B cell (primary cell): ENCODE measurements around the gene GOLGA6L10. TPM values are rescaled to one million over a fixed set of nuclear protein-coding genes. Genes with fewer than 3 reads are reported as not detected.

Experiments used
- ATAC-seq: fragments of 200-7000 bp; cut with Tn5 transposase; one replicate; pipeline ENCODE4 v1.10.0; 2021; ENCODE audit warnings: low read depth, mild to moderate bottlenecking, moderate number of reproducible peaks, moderate library complexity
- CTCF ChIA-PET: fragments of 350-600 bp; sonication (Branson Sonifier 250); formaldehyde crosslinking; loops from one replicate; lab custom pipeline; 2021; ENCODE audit warnings: antibody characterized with exemption, inconsistent platforms; lab: Charles Lee
- POLR2A ChIA-PET: fragments of 350-600 bp; sonication (Branson Sonifier 250); formaldehyde crosslinking; loops from one replicate; lab custom pipeline; 2021; ENCODE audit warnings: antibody characterized with exemption; lab: Charles Lee
- DNase-seq: peaks from one replicate; pipeline ENCODE4 v3.0.0; 2013
- H2AFZ ChIP-seq: 2 replicates; pipeline ENCODE4 v1.6.1; 2012; ENCODE audit warnings: mild to moderate bottlenecking, low read depth, low read length; ENCODE audit not compliant: insufficient read depth, poor library complexity, severe bottlenecking
- H3K27ac ChIP-seq, 2 donors: 1 replicate in 1 of 2; 2 replicates in 1 of 2; pipeline ENCODE4 v1.5.1; 2012 to 2013; ENCODE audit warnings: low read length in 2 of 2, mild to moderate bottlenecking in 2 of 2, moderate library complexity in 1 of 2
- H3K27me3 ChIP-seq, 4 experiments: fragments of 200-600 bp in 1 of 4; sonication (generic) in 1 of 4; replicated peaks in 1 of 4; 1 replicate in 2 of 4; 2 replicates in 2 of 4; pipeline versions ENCODE4 v1.6.1 to v1.7.0; 2013 to 2016; ENCODE audit warnings: low read length in 3 of 4, mild to moderate bottlenecking in 2 of 4, mixed read lengths in 1 of 4, moderate library complexity in 1 of 4; ENCODE audit not compliant: insufficient read depth in 4 of 4, control insufficient read depth in 3 of 4; ENCODE audit errors: control extremely low read depth in 1 of 4
- H3K36me3 ChIP-seq, 2 experiments: replicated peaks in 1 of 2; 1 replicate in 1 of 2; 2 replicates in 1 of 2; pipeline versions ENCODE4 v1.6.1 to v1.7.1; 2013; ENCODE audit warnings: low read length in 1 of 2; ENCODE audit not compliant: insufficient read depth in 2 of 2, control insufficient read depth in 1 of 2; ENCODE audit errors: control extremely low read depth in 1 of 2, extremely low read depth in 1 of 2
- H3K4me1 ChIP-seq, 2 donors: fragments of 200-600 bp in 1 of 2; sonication (generic) in 1 of 2; 1 replicate in 1 of 2; 2 replicates in 1 of 2; pipeline versions ENCODE4 v1.5.1 to v1.6.1; 2013 to 2017; ENCODE audit warnings: low read length in 2 of 2; ENCODE audit not compliant: control insufficient read depth in 2 of 2, insufficient read depth in 2 of 2
- H3K4me2 ChIP-seq: replicated peaks from 2 replicates; pipeline ENCODE3; 2012; ENCODE audit warnings: mild to moderate bottlenecking, low read depth, low read length; ENCODE audit not compliant: poor library complexity, severe bottlenecking
- H3K4me3 ChIP-seq, 5 experiments: fragments of 200-600 bp in 1 of 5; sonication (generic) in 1 of 5; 1 replicate in 3 of 5; 2 replicates in 2 of 5; pipeline versions ENCODE4 v1.5.1 to v1.7.0; 2011 to 2016; ENCODE audit warnings: low read length in 4 of 5, mild to moderate bottlenecking in 4 of 5, low read depth in 2 of 5, control low read depth in 1 of 5, moderate library complexity in 1 of 5; ENCODE audit not compliant: insufficient read depth in 1 of 5; ENCODE audit errors: control extremely low read depth in 1 of 5, extremely low read depth in 1 of 5
- H3K79me2 ChIP-seq: fragments of 200-600 bp; sonication (generic); one replicate; pipeline ENCODE4 v1.6.0; 2016; ENCODE audit warnings: low read length; ENCODE audit not compliant: control insufficient read depth, insufficient read depth
- H3K9ac ChIP-seq: fragments of 200-600 bp; sonication (generic); 2 replicates; pipeline ENCODE4 v1.6.1; 2017; ENCODE audit warnings: mild to moderate bottlenecking, low read length, moderate library complexity
- H3K9me3 ChIP-seq, 3 donors: one replicate each; pipeline versions ENCODE4 v1.6.1 to v1.7.1; 2013; ENCODE audit warnings: low read length in 2 of 3; ENCODE audit not compliant: control insufficient read depth in 2 of 3, insufficient read depth in 1 of 3; ENCODE audit errors: control extremely low read depth in 1 of 3
- H4K20me1 ChIP-seq: 2 replicates; pipeline ENCODE4 v1.6.0; 2012; ENCODE audit warnings: mild to moderate bottlenecking, low read length; ENCODE audit not compliant: insufficient read depth, control insufficient read depth, poor library complexity, severe bottlenecking
- H3K27ac Mint-ChIP-seq: one replicate; pipeline ENCODE4 v1.8.0; 2021; ENCODE audit warnings: mixed read lengths
- H3K27me3 Mint-ChIP-seq: one replicate; pipeline ENCODE4 v1.8.0; 2021; ENCODE audit warnings: mixed read lengths
- H3K4me1 Mint-ChIP-seq: one replicate; pipeline ENCODE4 v1.8.0; 2021; ENCODE audit warnings: mixed read lengths
- H3K4me3 Mint-ChIP-seq: one replicate; pipeline ENCODE4 v1.8.0; 2021; ENCODE audit warnings: mixed read lengths
- H3K9me3 Mint-ChIP-seq: one replicate; pipeline ENCODE4 v1.8.0; 2022; ENCODE audit warnings: mixed read lengths; ENCODE audit not compliant: insufficient read depth
- EZH2 ChIP-seq: IDR thresholded peaks from 2 replicates; pipeline ENCODE4 v1.6.1; 2012; ENCODE audit warnings: borderline replicate concordance, low read depth, mild to moderate bottlenecking, moderate library complexity, low read length; ENCODE audit not compliant: insufficient read depth, poor library complexity, severe bottlenecking
- WGBS: methylation state at CpG from one replicate; pipeline ENCODE4 v1.1.5; 2013; ENCODE audit warnings: missing lambda C conversion rate; ENCODE audit not compliant: insufficient coverage; 5-methylcytosine and 5-hydroxymethylcytosine counted together
- intact Hi-C: fragments of 100-400 bp; cut with micrococcal nuclease; formaldehyde crosslinking; loops from one replicate; pipeline ENCODE4 v1.10.0; 2022
- polyA plus RNA-seq: library from polyadenylated mRNA; depleted of rRNA; stranded (reverse); fragments of >200 nt; gene quantifications from 2 replicates; pipeline ENCODE4 v1.2.3, GENCODE V29; 2012
- total RNA-seq, 2 donors: library from RNA; stranded (reverse); fragments of 120-200 nt in 1 of 2; gene quantifications; 1 replicate in 1 of 2; 2 replicates in 1 of 2; pipeline versions ENCODE4 v1.2.3 to v1.2.4, GENCODE V29; 2013 to 2022
- TF ChIP-seq, protein P1 (sequence below): fragments of 200-600 bp; IDR thresholded peaks from one replicate; pipeline ENCODE4 v1.8.0; 2022; ENCODE audit warnings: antibody characterized with exemption, mild to moderate bottlenecking

Gene GOLGA6L10
- total and polyA plus RNA-seq, 2 donors (not counting 1 experiment from before 2014, with no cell fraction given) = 0.73 to 1.1 TPM

DNA sequence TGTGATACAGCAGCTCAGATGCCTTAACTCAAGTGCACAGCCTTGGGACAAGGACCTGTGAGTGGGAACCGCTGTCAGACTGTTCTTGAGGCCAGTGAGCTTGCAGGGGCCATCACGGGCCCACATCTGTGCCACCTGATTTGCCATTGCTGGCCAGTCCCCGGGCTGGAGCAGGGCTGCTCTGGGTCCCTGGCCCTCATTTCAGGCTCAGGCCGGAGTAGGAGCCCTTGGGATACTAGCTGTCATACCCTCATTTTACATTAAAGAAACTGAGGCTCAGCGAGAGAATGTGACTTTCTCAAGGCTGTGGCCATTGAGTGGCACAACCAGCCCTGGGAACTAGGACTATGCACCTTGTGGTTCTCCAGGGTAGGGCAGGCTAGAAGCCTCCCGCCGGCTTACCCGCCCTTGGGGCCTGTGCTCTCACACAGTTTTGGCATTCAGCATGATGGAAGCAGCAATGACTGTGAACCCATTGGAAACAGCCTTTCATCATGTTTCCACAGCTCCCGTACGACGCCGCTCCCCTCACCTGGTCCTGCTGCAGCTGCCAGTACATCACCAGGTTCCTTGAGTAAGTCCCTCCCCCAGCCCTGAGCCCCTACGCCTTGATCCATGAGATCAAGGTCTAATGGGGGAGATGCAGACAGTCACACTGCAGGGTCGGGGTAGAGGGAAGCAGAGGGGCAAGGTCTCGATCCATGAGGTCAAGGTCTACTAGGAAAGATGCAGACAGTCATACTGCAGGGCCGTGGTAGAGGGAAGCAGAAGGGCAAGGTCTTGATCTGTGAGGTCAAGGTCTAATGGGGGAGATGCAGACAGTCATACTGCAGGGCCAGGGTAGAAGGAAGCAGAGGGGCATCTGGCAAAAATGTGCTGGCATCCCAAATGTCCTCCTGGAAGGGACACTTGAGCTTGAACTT lies 42.2 kb downstream of the GOLGA6L10 start:
- ATAC-seq = no peak
- 95% methylated on average over 11 of the region's 16 CpGs for WGBS

DNA sequence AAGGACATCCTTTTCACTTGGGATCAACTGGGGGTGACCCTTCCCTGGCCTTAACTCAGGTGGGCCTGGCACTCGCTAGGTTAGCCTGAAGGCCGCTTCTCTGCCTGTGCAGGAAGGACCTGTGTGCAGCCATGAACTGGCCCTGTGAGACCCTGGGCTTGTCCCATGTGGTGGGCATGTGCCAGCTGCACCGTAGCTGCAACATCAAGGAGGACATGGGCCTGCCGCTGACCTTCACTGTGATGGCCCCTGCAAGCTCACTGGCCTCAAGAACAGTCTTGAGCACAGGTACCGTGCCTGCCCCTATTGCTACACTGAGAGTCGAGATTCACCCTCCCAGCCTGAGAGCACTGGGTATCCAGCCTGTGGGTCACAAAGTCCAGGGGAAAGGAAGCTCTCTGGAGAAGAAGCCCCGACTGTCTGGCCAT lies 43.6 kb downstream of the GOLGA6L10 start:
- H3K9me3 Mint-ChIP-seq = peaks cover 3% of the 10 kb centered on the region
- H3K4me3 Mint-ChIP-seq = no peak overlapping the region
- Histone ChIP-seq H3K9me3 (no peaks in the 10 kb centered on the region), H3K27ac (no peak overlapping the region), H3K27me3 (no peaks in the 10 kb centered on the region), H3K4me2 (no peak overlapping the region), H2AFZ (no peak overlapping the region), H4K20me1 (no peaks in the 10 kb centered on the region), H3K36me3 (no peaks in the 10 kb centered on the region), H3K4me3 (no peak overlapping the region), H3K4me1 (no peaks in the 10 kb centered on the region), H3K79me2 (no peaks in the 10 kb centered on the region), H3K9ac (no peak overlapping the region)
- no peak for DNase-seq
- ChIA-PET POLR2A (no interaction called here), CTCF (no interaction called here)
- no peaks in the 10 kb centered on the region for H3K4me1 Mint-ChIP-seq
- no peaks in the 10 kb centered on the region for H3K27me3 Mint-ChIP-seq
- no peak for TF ChIP-seq EZH2
- TF ChIP-seq, protein P1, sequence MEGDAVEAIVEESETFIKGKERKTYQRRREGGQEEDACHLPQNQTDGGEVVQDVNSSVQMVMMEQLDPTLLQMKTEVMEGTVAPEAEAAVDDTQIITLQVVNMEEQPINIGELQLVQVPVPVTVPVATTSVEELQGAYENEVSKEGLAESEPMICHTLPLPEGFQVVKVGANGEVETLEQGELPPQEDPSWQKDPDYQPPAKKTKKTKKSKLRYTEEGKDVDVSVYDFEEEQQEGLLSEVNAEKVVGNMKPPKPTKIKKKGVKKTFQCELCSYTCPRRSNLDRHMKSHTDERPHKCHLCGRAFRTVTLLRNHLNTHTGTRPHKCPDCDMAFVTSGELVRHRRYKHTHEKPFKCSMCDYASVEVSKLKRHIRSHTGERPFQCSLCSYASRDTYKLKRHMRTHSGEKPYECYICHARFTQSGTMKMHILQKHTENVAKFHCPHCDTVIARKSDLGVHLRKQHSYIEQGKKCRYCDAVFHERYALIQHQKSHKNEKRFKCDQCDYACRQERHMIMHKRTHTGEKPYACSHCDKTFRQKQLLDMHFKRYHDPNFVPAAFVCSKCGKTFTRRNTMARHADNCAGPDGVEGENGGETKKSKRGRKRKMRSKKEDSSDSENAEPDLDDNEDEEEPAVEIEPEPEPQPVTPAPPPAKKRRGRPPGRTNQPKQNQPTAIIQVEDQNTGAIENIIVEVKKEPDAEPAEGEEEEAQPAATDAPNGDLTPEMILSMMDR = no peak
- no peak overlapping the region for H3K27ac Mint-ChIP-seq
- intact Hi-C loops = no loop called here
- 94% methylated on average over 7 of the region's 7 CpGs for WGBS
- ATAC-seq = no peak

More for the DNA sequence above, 42.2 kb downstream of the GOLGA6L10 start:
- H3K27me3 ChIP-seq = no peaks in the 10 kb centered on the region
- no peak overlapping the region for H3K4me2 ChIP-seq
- H3K79me2 ChIP-seq = no peaks in the 10 kb centered on the region
- intact Hi-C loops = no loop called here
- H3K36me3 ChIP-seq = no peaks in the 10 kb centered on the region
- H3K4me3 ChIP-seq = no peak overlapping the region
- H3K9ac ChIP-seq = no peak overlapping the region
- H3K9me3 ChIP-seq = no peaks in the 10 kb centered on the region
- H3K27ac ChIP-seq = no peak overlapping the region
- H3K4me1 ChIP-seq = no peaks in the 10 kb centered on the region
- H3K27me3 Mint-ChIP-seq = no peaks in the 10 kb centered on the region
- no peaks in the 10 kb centered on the region for H3K4me1 Mint-ChIP-seq
- no peak for DNase-seq
- H3K9me3 Mint-ChIP-seq = peaks cover 3% of the 10 kb centered on the region
- TF ChIP-seq, protein P1 = no peak
- no peak for TF ChIP-seq EZH2
- POLR2A ChIA-PET = no interaction called here
- no peak overlapping the region for H2AFZ ChIP-seq
- CTCF ChIA-PET = no interaction called here
- no peaks in the 10 kb centered on the region for H4K20me1 ChIP-seq
- H3K27ac Mint-ChIP-seq = no peak overlapping the region
- H3K4me3 Mint-ChIP-seq = no peak overlapping the region
